ENCODE measurements around the gene BTG2.
A peak's percentile ranks its signal among the peaks of the same experiment; 100 is the strongest.

Gene BTG2

DNA sequence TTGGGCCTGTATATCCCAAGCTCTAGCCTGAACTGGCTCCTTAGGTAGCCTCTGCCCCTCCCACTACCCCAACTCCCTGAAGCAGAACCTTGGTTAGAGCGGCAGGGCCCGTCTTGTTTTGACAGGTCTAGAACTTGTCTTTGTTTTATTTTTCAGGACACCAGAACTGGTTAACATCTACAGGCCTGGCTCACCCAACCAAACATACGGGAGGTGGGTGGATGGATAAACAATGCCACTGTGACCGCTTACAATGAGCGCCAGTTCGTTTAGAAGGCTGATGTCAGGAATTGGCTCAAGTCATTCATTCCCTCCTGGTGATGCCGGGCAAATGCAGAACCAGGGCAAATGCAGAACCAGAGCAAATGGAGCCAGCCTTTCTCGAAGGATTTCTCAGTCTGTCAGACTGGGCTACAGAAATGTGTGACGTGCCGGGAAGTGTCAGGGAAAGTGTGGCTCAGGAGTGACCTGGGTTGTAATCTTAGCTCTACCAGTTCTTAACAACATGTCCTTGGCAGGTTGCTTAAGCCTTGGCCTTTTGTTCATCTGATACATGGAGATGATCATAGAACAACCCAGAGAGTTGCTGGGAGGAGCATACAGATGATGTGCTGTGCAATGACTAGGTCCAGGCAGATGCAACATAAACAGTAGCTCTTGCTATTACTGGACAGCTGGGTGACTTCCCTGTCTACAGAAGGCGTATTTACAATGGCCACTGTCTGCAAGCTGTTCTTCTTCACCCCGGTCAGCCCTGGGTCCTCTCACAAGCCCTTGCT, 30.5 kb upstream of the BTG2 start:
- no peaks in the 10 kb centered on the region for H3K27me3 ChIP-seq (replicated peaks)

DNA sequence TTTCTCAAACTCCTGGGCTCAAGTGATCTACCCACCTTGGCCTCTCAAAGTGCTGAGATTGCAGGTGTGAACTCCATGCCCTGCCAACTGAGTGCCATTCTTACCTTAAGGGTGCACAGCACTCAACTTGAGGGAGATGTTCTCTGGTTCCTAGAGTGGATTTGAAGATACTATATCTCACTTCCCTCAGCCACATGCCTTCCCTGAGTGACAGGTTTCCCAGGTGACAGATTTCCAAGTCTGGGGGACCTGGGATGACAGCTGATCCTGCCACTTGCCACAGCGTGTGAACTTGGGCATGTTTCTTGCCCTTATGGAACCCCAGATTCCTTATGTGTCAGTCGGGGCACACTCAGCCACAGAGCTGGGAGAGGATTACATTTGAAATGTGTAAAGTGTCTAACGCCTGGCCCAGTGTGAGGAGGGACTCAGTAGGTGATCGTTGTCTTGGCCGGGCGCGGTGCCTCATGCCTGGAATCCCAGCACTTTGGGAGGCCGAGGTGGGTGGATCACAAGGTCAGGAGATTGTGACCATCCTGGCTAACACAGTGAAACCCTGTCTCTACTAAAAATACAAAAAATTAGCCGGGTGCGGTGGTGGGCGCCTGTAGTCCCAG, 29.6 kb upstream of the BTG2 start:
- no peak for DNase-seq
- no peak overlapping the region for H3K4me3 ChIP-seq (ENCODE audit: low read depth, low read length)
- no peak overlapping the region for H3K27ac ChIP-seq
- in situ Hi-C loops (cut with HindIII; ENCODE audit: low pct_ligation_motif_present, low sequenced_read_pairs): no loop called here
- no peaks in the 10 kb centered on the region for H3K27me3 ChIP-seq (replicated peaks)
- no peaks in the 10 kb centered on the region for H3K36me3 ChIP-seq (replicated peaks)
- TF ChIP-seq, protein P1, sequence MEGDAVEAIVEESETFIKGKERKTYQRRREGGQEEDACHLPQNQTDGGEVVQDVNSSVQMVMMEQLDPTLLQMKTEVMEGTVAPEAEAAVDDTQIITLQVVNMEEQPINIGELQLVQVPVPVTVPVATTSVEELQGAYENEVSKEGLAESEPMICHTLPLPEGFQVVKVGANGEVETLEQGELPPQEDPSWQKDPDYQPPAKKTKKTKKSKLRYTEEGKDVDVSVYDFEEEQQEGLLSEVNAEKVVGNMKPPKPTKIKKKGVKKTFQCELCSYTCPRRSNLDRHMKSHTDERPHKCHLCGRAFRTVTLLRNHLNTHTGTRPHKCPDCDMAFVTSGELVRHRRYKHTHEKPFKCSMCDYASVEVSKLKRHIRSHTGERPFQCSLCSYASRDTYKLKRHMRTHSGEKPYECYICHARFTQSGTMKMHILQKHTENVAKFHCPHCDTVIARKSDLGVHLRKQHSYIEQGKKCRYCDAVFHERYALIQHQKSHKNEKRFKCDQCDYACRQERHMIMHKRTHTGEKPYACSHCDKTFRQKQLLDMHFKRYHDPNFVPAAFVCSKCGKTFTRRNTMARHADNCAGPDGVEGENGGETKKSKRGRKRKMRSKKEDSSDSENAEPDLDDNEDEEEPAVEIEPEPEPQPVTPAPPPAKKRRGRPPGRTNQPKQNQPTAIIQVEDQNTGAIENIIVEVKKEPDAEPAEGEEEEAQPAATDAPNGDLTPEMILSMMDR (IDR thresholded peaks at IDR 0.05; ENCODE audit: low read depth, low read length, missing control alignments): no peak

More for the DNA sequence above, 30.5 kb upstream of the BTG2 start:
- TF ChIP-seq, protein P1 (IDR thresholded peaks at IDR 0.05; ENCODE audit: low read depth, low read length, missing control alignments): no peak
- no peak overlapping the region for H3K27ac ChIP-seq
- no peaks in the 10 kb centered on the region for H3K36me3 ChIP-seq (replicated peaks)
- no peak overlapping the region for H3K4me3 ChIP-seq (ENCODE audit: low read depth, low read length)
- in situ Hi-C loops (cut with HindIII; ENCODE audit: low pct_ligation_motif_present, low sequenced_read_pairs): no loop called here
- no peak for DNase-seq

DNA sequence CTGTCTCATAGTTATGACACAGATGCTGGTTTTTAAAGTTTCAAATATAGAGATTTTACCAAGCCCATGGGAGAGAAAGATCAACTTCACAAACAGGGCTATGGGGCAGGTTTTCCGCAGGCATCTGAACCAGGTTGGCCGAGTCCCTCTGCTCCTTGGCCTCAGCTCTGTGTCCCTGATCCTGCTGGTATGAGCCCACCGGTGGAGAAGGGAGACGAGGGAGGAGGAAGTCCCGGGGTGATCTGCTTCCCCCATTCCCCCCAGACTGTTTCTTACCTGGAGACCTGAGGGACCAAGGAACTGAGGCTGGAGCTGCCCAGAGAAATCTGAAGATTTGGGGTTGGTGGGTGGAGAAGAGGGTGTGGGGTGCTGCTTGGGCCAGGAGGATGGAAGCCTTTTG, 28.9 kb upstream of the BTG2 start:
- in situ Hi-C loops (cut with HindIII; ENCODE audit: low pct_ligation_motif_present, low sequenced_read_pairs): no loop called here
- no peak for DNase-seq
- H3K27ac ChIP-seq: no peak overlapping the region
- no peaks in the 10 kb centered on the region for H3K36me3 ChIP-seq (replicated peaks)
- H3K4me3 ChIP-seq (ENCODE audit: low read depth, low read length): no peak overlapping the region
- no peaks in the 10 kb centered on the region for H3K27me3 ChIP-seq (replicated peaks)
- TF ChIP-seq, protein P1 (IDR thresholded peaks at IDR 0.05; ENCODE audit: low read depth, low read length, missing control alignments): no peak

DNA sequence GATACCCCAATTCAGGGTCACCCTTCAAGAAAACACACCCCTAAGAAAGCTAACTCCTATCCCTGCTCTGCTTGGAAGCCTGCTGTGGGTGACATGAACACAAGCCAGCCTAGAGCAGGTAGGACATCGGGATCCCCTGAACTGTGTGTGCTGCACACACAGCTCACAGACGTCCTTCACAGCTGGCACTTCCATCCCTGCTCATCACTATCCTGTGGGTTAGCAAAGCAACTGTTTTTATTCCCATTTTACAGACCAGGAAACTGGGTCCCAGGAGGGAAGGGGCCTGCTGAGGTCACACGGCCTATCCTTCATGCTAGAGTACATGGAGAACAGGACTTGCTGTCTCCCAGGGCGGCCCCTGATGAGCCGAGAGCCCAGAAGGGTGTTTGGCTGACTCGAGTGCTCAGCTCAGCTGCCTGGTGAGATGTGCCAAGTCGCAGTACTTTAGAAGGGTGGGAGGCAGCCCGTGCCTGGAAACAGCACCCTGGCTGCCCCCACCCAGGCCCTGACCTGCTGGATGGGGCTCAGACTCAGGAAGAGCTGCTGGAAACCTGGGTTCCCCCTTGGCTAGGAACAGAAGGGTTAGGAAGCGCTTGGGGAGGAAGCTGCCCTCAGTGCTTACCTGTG, 28.3 kb upstream of the BTG2 start:
- H3K27me3 ChIP-seq (replicated peaks): no peaks in the 10 kb centered on the region
- no peaks in the 10 kb centered on the region for H3K36me3 ChIP-seq (replicated peaks)
- H3K27ac ChIP-seq: no peak overlapping the region
- in situ Hi-C loops (cut with HindIII; ENCODE audit: low pct_ligation_motif_present, low sequenced_read_pairs): no loop called here
- no peak for DNase-seq
- TF ChIP-seq, protein P1 (IDR thresholded peaks at IDR 0.05; ENCODE audit: low read depth, low read length, missing control alignments): no peak
- no peak overlapping the region for H3K4me3 ChIP-seq (ENCODE audit: low read depth, low read length)

DNA sequence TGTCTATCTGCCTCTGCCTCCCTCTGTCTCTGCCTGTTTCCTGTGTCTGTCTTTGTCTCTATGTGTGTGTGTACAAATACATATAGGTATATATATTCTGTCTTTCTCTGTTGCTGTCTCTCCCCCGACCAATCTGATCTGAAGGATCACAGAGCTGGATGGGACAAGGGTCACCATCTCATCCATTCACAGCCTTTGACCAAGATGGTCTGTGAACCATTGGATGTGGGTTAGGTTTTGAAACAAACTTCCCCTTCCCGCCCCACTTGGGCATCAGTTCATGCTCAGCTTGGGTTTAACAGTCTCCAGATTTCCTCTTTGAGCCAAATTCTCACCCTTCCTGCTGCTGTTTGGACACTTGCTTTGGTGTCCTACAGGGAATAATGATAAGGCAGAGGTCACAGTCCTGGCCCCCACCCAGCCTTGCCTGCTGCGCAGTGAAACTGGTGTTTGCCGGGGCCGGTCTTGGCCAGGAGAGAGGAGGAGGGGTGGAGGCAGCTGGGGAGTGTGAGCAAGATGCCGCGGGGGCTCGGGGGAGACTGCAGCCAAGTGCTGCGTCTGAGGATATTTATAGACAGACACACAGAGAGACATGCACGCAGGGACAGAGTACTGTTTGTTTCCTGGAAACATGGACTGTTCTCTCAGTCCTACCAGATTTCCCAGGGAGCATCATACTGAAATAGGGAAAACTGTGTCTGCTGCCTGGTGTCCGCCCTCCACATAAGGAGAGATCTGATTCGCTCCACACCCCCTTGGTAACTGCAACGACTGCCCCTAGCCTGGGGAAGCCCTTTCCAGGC, 27.0 kb upstream of the BTG2 start:
- TF ChIP-seq, protein P1 (IDR thresholded peaks at IDR 0.05; ENCODE audit: low read depth, low read length, missing control alignments): no peak
- Histone ChIP-seq H3K4me3 (ENCODE audit: low read depth, low read length) (peak overlapping the region; percentile 29), H3K27ac (no peak overlapping the region), H3K27me3 (replicated peaks) (no peaks in the 10 kb centered on the region), H3K36me3 (replicated peaks) (no peaks in the 10 kb centered on the region)
- in situ Hi-C loops (cut with HindIII; ENCODE audit: low pct_ligation_motif_present, low sequenced_read_pairs): no loop called here
- DNase-seq: peak; percentile 60
